HCT116 (cell line): ENCODE results near the gene PGAM5. TPM values are rescaled to one million over a fixed set of nuclear protein-coding genes. Genes with fewer than 3 reads are reported as not detected.

Source experiments
- ATAC-seq: fragments of 200-7000 bp; cut with Tn5 transposase; 2 replicates; pipeline ENCODE4 v1.9.1; 2020; ENCODE audit warnings: mild to moderate bottlenecking, moderate library complexity
- BruUV-seq: library from RNA; stranded (reverse); fragments of 400-500 nt; replicated peaks from 2 replicates; lab custom pipeline; 2021; lab: Mats Ljungman, UMichigan
- CTCF ChIA-PET: fragments of 300-600 bp; sonication (Branson Sonifier 250); formaldehyde crosslinking; loops from one replicate; lab custom pipeline; 2021; ENCODE audit warnings: antibody characterized with exemption; lab: Charles Lee
- POLR2A ChIA-PET: fragments of 300-600, 350-600 bp; sonication (Branson Sonifier 250); formaldehyde crosslinking; loops from one replicate; lab custom pipeline; 2021; ENCODE audit warnings: antibody characterized with exemption; lab: Charles Lee
- RAD21 ChIA-PET, 2 experiments: fragments of 300-600 bp; sonication (Branson Sonifier 250); formaldehyde crosslinking; loops; one replicate each; lab custom pipeline; 2023; ENCODE audit warnings: low total read pairs in 2 of 2; ENCODE audit not compliant: uncharacterized antibody in 2 of 2, unreplicated experiment in 2 of 2, low non-redundant PET in 1 of 2; lab: Charles Lee
- DNase-seq: peaks from one replicate; pipeline ENCODE4 v3.0.0-alpha.2; 2010; ENCODE audit warnings: low read depth, low spot score
- H2AFZ ChIP-seq: fragments of 200-600 bp; shearing (Covaris generic), sonication (generic); 2 replicates; pipeline ENCODE4 v1.6.1; 2017; ENCODE audit warnings: low read depth, mixed run types, mixed read lengths, antibody characterized with exemption, low read length; ENCODE audit not compliant: poor library complexity, severe bottlenecking
- H3K27ac ChIP-seq: 2 replicates; pipeline ENCODE4 v1.5.1; 2012; ENCODE audit warnings: low read depth, low read length
- H3K27me3 ChIP-seq: fragments of 200-600 bp; sonication (generic); 2 replicates; pipeline ENCODE4 v1.6.1; 2016; ENCODE audit warnings: mixed run types, low read length, mixed read lengths; ENCODE audit not compliant: insufficient read depth
- H3K36me3 ChIP-seq, 2 experiments: fragments of 200-500 bp in 1 of 2; fragments of 200-600 bp in 1 of 2; sonication (Bioruptor generic) in 1 of 2; sonication (generic) in 1 of 2; 2 replicates each; pipeline versions ENCODE4 v1.5.1 to v1.6.1; 2014 to 2016; ENCODE audit warnings: low read length in 2 of 2, inconsistent platforms in 1 of 2, mixed read lengths in 1 of 2, mixed run types in 1 of 2; ENCODE audit not compliant: insufficient read depth in 2 of 2, control insufficient read depth in 1 of 2
- H3K4me1 ChIP-seq, 2 experiments: fragments of 200-600 bp in 1 of 2; sonication (generic) in 1 of 2; 2 replicates each; pipeline versions ENCODE4 v1.5.1 to v1.6.1; 2012 to 2017; ENCODE audit warnings: low read length in 2 of 2, inconsistent platforms in 1 of 2, mild to moderate bottlenecking in 1 of 2, mixed read lengths in 1 of 2, mixed run types in 1 of 2, moderate library complexity in 1 of 2; ENCODE audit not compliant: insufficient read depth in 2 of 2, control insufficient read depth in 1 of 2
- H3K4me2 ChIP-seq: fragments of 200-600 bp; sonication (generic); 2 replicates; pipeline ENCODE4 v1.6.1; 2017; ENCODE audit warnings: mixed run types, low read length, mixed read lengths
- H3K4me3 ChIP-seq, 2 experiments: fragments of 200-600 bp in 1 of 2; sonication (generic) in 1 of 2; replicated peaks in 1 of 2; 2 replicates each; pipeline ENCODE4 v1.5.1; 2011 to 2016; ENCODE audit warnings: low read length in 2 of 2, control low read depth in 1 of 2, low read depth in 1 of 2, mild to moderate bottlenecking in 1 of 2, mixed read lengths in 1 of 2, mixed run types in 1 of 2
- H3K79me2 ChIP-seq: fragments of 200-600 bp; sonication (generic); 2 replicates; pipeline ENCODE4 v1.6.1; 2017; ENCODE audit warnings: mild to moderate bottlenecking, mixed run types, low read length, moderate library complexity, mixed read lengths; ENCODE audit not compliant: insufficient read depth
- H3K9ac ChIP-seq: fragments of 200-600 bp; sonication (generic); 2 replicates; pipeline ENCODE4 v1.6.1; 2016; ENCODE audit warnings: low read length, mixed read lengths
- H3K9me2 ChIP-seq: fragments of 200-600 bp; sonication (generic), shearing (Covaris generic); 2 replicates; pipeline ENCODE4 v1.6.1; 2017; ENCODE audit warnings: mixed run types, mild to moderate bottlenecking, moderate library complexity; ENCODE audit not compliant: insufficient read depth
- H3K9me3 ChIP-seq, 2 experiments: fragments of 200-500 bp in 1 of 2; fragments of 200-600 bp in 1 of 2; sonication (Bioruptor generic) in 1 of 2; sonication (generic) in 1 of 2; 2 replicates each; pipeline ENCODE4 v1.6.1; 2014 to 2017; ENCODE audit warnings: low read length in 2 of 2, mixed read lengths in 2 of 2, inconsistent platforms in 1 of 2, low read depth in 1 of 2, mild to moderate bottlenecking in 1 of 2, mixed run types in 1 of 2, moderate library complexity in 1 of 2; ENCODE audit not compliant: control insufficient read depth in 1 of 2, insufficient read depth in 1 of 2
- H4K20me1 ChIP-seq: fragments of 200-600 bp; sonication (generic), shearing (Covaris generic); 2 replicates; pipeline ENCODE4 v1.6.1; 2017; ENCODE audit warnings: mixed run types, mild to moderate bottlenecking, moderate library complexity; ENCODE audit not compliant: insufficient read depth
- CBX3 ChIP-seq: IDR thresholded peaks from 2 replicates; pipeline ENCODE4 v1.6.1; 2012; ENCODE audit warnings: low read depth
- CTCF ChIP-seq, 3 experiments: fragments of 200-600 bp in 1 of 3; sonication (generic) in 1 of 3; IDR thresholded peaks in 2 of 3; conservative IDR thresholded peaks in 1 of 3; 2 replicates each; pipeline ENCODE4 v1.5.1; 2012 to 2017; ENCODE audit warnings: low read depth in 2 of 3, low read length in 2 of 3, antibody characterized with exemption in 1 of 3, borderline replicate concordance in 1 of 3, control low read depth in 1 of 3, mild to moderate bottlenecking in 1 of 3, mixed read lengths in 1 of 3, mixed run types in 1 of 3, moderate library complexity in 1 of 3; ENCODE audit not compliant: insufficient read depth in 1 of 3
- ELF1 ChIP-seq: IDR thresholded peaks from 2 replicates; pipeline ENCODE4 v1.6.1; 2012; ENCODE audit warnings: low read depth, borderline replicate concordance
- EZH2phosphoT487 ChIP-seq: fragments of 200-600 bp; IDR thresholded peaks from 2 replicates; pipeline ENCODE4 v1.6.1; 2018; ENCODE audit warnings: antibody characterized with exemption, borderline replicate concordance
- POLR2A ChIP-seq: IDR thresholded peaks from 2 replicates; pipeline ENCODE4 v1.7.0; 2011; ENCODE audit warnings: borderline replicate concordance; ENCODE audit not compliant: insufficient read depth, insufficient read length; ENCODE audit errors: extremely low read depth
- RAD21 ChIP-seq: IDR thresholded peaks from 2 replicates; pipeline ENCODE4 v1.6.1; 2012; ENCODE audit warnings: low read depth, mild to moderate bottlenecking
- REST ChIP-seq: IDR thresholded peaks from 2 replicates; pipeline ENCODE4 v1.6.1; 2012; ENCODE audit warnings: low read depth
- SIN3A ChIP-seq: IDR thresholded peaks from 2 replicates; pipeline ENCODE4 v1.6.1; 2012; ENCODE audit warnings: low read depth
- SP1 ChIP-seq: IDR thresholded peaks from 2 replicates; pipeline ENCODE4 v1.6.1; 2012; ENCODE audit warnings: low read depth
- YY1 ChIP-seq: IDR thresholded peaks from 2 replicates; pipeline ENCODE4 v1.6.1; 2011; ENCODE audit warnings: low read length, low read depth, moderate library complexity, mild to moderate bottlenecking; ENCODE audit not compliant: insufficient replicate concordance; ENCODE audit errors: extremely low read depth
- ZBTB33 ChIP-seq: IDR thresholded peaks from 2 replicates; pipeline ENCODE4 v1.6.1; 2011; ENCODE audit warnings: mild to moderate bottlenecking, low read length, moderate library complexity; ENCODE audit not compliant: insufficient replicate concordance; ENCODE audit errors: extremely low read depth
- ZFX ChIP-seq: fragments of 450-650 bp; IDR thresholded peaks from 2 replicates; pipeline ENCODE4 v1.6.1; 2017
- intact Hi-C: fragments of 100-400 bp; cut with micrococcal nuclease; formaldehyde crosslinking; loops from 2 replicates; pipeline ENCODE4 v1.10.0; 2022
- total RNA-seq: library from RNA; stranded (reverse); gene quantifications from one replicate; pipeline ENCODE4 v1.2.1, GENCODE V29; 2021; ENCODE audit not compliant: unreplicated experiment

Gene PGAM5
- total RNA-seq, 1 experiment from 2014 or later: 98.3 TPM

- Histone ChIP-seq H3K9ac (no peak overlapping the region), H3K9me3 (no peaks in the 10 kb centered on the region), H3K4me2 (no peak overlapping the region), H3K27me3 (no peaks in the 10 kb centered on the region), H4K20me1 (0 out of 2 replicates have a peak, but pooled peaks cover 7% of the 10 kb centered on the region), H2AFZ (no peak overlapping the region), H3K79me2 (peaks cover 45% of the 10 kb centered on the region), H3K9me2 (no peaks in the 10 kb centered on the region), H3K27ac (no peak overlapping the region), H3K36me3 (peaks cover 63 to 67% of the 10 kb centered on the region in 2 experiments), H3K4me3 (no peak overlapping the region), H3K4me1 (no peaks in the 10 kb centered on the region)
- ATAC-seq (no peak), DNase-seq (no peak)
- intact Hi-C loops: no loop called here
- TF ChIP-seq ELF1 (no peak), REST (no peak), RAD21 (no peak), ZBTB33 (no peak), POLR2A (no peak), CBX3 (no peak), SP1 (no peak), CTCF (IDR thresholded peaks at IDR 0.05 in 2 of 3, conservative IDR thresholded peaks at IDR 0.05 in 1 of 3; ENCODE audit: borderline replicate concordance in 1 of 3, insufficient read depth in 1 of 3, low read depth in 2 of 3, low read length in 2 of 3) (no peak), EZH2phosphoT487 (no peak), SIN3A (no peak), YY1 (no peak), ZFX (no peak)
- BruUV-seq: no TSS peak
- CTCF ChIA-PET: no interaction called here
- RAD21 ChIA-PET: no interaction called here
- POLR2A ChIA-PET: no interaction called here
These were observed 31.0 kb downstream of the PGAM5 start for GRCh38 chr12:132741620-132742019.
